ENCODE data around the gene OVCA2. TPM values are rescaled to one million over a fixed set of nuclear protein-coding genes. Genes with fewer than 3 reads are reported as not detected.

The OVCA2 gene
- total and polyA plus RNA-seq, 3 experiments from 2014 or later: 54.2 to 60.0 (median 56.2) TPM

DNA sequence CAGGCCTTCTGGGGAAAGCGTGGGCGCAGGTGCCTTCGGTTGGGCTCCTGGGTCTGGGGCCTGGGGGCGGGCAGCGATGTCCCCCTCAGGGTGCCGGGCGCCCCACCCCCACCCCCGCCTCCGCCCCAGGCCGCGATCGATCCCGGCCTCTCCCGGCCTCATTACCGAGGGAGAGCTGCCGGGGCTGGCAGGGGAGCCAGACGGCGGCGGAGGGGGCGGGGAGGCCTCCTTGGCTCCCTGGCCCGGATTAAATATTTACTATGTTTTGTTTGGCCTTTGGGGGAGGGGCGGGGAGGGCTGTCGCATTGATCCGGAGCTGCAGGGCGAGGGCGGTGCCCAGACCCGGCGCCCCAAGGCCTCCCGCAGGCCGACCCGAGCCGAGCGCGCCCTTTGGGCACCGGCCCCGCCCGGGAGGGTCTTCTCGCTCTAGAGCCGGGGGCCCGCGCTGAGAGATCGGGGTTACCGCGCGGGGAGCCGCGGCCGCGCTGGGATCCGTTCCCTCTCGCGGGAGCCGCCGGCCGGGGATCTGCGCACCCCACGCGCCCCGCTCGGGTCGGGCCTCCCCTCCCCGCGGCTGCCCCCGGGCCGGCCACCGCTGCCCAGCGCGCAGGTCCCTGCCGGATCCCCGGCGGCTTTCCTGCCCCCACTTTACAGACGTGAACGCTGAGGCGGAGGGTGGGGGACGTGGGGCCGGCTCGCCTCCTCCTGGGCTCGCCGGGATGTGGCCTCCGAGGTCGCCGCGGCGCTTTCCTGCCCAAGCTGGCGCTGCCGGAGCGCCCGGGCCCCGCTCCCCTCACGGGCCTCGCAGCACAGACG lies 43.7 kb upstream of the OVCA2 start:
- no peak overlapping the region for H3K27ac Mint-ChIP-seq
- peak in 1 of 5 donors; percentile 5 for DNase-seq
- Histone ChIP-seq H3K4me1 (ENCODE audit: insufficient read depth, low read length) (no peaks in the 10 kb centered on the region), H3K27ac (ENCODE audit: low read depth, low read length) (no peak overlapping the region), H3K4me3 (ENCODE audit: low read length) (no peak overlapping the region), H3K36me3 (ENCODE audit: insufficient read depth, low read length) (no peaks in the 10 kb centered on the region), H3K9me3 (ENCODE audit: low read length) (no peaks in the 10 kb centered on the region), H3K27me3 (ENCODE audit: insufficient read depth, low read length, poor library complexity, severe bottlenecking) (peaks cover 4% of the 10 kb centered on the region)
- H3K27me3 Mint-ChIP-seq: peaks cover 17 to 36% of the 10 kb centered on the region in 2 donors
- CTCF ChIA-PET: no interaction called here
- no peak overlapping the region for H3K4me3 Mint-ChIP-seq
- POLR2A ChIA-PET: no interaction called here
- no peaks in the 10 kb centered on the region for H3K9me3 Mint-ChIP-seq
- peaks cover 2 to 9% (median 3%) of the 10 kb centered on the region in 3 donors for H3K4me1 Mint-ChIP-seq
- H3K36me3 Mint-ChIP-seq: no peaks in the 10 kb centered on the region

DNA sequence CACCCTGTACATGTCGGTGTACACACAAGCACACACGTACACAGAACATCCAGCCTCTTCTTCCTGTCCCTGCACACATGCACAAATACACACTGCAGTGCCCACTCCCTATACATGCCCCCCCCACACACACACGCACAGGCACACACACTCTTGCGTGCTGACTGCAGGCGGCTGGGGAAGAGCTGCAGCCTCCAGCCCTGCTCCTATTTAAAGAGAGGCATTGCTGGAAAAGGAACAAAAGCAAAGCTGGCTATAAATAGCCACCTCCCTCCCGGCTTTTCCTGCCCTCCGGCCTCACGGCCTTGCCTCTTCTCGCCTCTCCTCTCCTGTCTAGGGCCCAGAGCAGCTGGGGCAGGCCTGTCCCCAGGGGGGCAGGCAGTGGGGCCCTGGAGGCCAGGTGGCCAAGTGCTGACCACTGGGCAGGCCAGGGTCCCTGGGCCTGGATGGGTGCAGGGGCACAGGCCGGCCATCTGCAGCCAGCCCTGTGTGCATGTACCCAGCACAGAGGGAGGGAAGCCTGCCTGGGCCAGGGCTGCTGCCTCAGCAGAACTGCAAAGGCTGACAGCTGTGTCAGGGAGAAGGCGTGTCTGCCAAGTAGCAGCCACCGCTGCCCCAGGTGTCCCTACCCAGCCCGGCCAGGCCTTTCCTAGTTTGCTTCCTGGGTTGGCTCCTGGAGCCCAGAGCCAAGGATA lies 42.1 kb upstream of the OVCA2 start:
- peak overlapping the region in 3 of 7 donors; percentile 26 to 53 (median 51) for H3K4me3 Mint-ChIP-seq
- no peaks in the 10 kb centered on the region for H3K4me1 ChIP-seq (ENCODE audit: insufficient read depth, low read length)
- H3K36me3 ChIP-seq (ENCODE audit: insufficient read depth, low read length): no peaks in the 10 kb centered on the region
- ChIA-PET POLR2A (no interaction called here), CTCF (no interaction called here)
- no peaks in the 10 kb centered on the region for H3K9me3 Mint-ChIP-seq
- peaks cover 2 to 9% (median 3%) of the 10 kb centered on the region in 3 donors for H3K4me1 Mint-ChIP-seq
- peak overlapping the region in 1 of 8 donors; percentile 65 for H3K27ac Mint-ChIP-seq
- H3K27me3 ChIP-seq (ENCODE audit: insufficient read depth, low read length, poor library complexity, severe bottlenecking): peaks cover 4% of the 10 kb centered on the region
- H3K9me3 ChIP-seq (ENCODE audit: low read length): no peaks in the 10 kb centered on the region
- DNase-seq: no peak
- H3K4me3 ChIP-seq (ENCODE audit: low read length): no peak overlapping the region
- peaks cover 13 to 32% of the 10 kb centered on the region in 2 donors for H3K27me3 Mint-ChIP-seq
- no peak overlapping the region for H3K27ac ChIP-seq (ENCODE audit: low read depth, low read length)
- no peaks in the 10 kb centered on the region for H3K36me3 Mint-ChIP-seq

DNA sequence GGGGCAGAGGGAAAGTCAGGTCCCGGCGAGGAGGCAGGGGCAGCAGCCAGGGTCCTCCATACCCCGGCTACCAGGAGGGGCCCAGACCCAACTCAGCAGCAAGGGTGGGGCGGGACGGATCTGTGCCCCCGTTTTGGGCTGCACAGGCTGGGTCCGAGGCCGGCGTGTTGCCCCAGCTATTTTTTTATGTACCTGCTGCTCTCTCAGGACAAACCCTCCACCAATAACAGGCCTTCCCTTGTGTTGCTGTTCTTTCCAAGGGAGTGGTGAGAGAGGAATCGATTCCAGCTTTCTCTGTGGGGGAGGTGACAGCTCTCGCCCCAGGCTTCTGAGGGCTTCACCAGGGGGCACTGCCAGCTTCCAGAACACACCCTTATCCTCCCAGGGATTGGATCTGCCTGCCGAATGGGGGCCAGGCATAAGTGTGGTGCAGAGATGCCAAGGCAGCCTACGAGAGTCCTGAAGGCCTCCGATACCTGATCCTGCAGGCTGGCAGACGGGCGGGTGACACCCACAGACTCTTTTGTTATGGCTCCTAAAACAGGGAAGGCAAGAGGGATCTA lies 39.0 kb upstream of the OVCA2 start:
- Mint-ChIP-seq H3K27me3 (peaks cover 8 to 15% of the 10 kb centered on the region in 2 donors), H3K36me3 (no peaks in the 10 kb centered on the region), H3K27ac (no peak overlapping the region), H3K9me3 (no peaks in the 10 kb centered on the region), H3K4me3 (no peak overlapping the region), H3K4me1 (peaks cover 2 to 4% (median 3%) of the 10 kb centered on the region in 3 donors)
- H3K4me1 ChIP-seq (ENCODE audit: insufficient read depth, low read length): no peaks in the 10 kb centered on the region
- POLR2A ChIA-PET: no interaction called here
- no peak for DNase-seq
- H3K27ac ChIP-seq (ENCODE audit: low read depth, low read length): no peak overlapping the region
- H3K36me3 ChIP-seq (ENCODE audit: insufficient read depth, low read length): no peaks in the 10 kb centered on the region
- CTCF ChIA-PET: no interaction called here
- H3K4me3 ChIP-seq (ENCODE audit: low read length): no peak overlapping the region
- H3K9me3 ChIP-seq (ENCODE audit: low read length): no peaks in the 10 kb centered on the region
- H3K27me3 ChIP-seq (ENCODE audit: insufficient read depth, low read length, poor library complexity, severe bottlenecking): no peaks in the 10 kb centered on the region

DNA sequence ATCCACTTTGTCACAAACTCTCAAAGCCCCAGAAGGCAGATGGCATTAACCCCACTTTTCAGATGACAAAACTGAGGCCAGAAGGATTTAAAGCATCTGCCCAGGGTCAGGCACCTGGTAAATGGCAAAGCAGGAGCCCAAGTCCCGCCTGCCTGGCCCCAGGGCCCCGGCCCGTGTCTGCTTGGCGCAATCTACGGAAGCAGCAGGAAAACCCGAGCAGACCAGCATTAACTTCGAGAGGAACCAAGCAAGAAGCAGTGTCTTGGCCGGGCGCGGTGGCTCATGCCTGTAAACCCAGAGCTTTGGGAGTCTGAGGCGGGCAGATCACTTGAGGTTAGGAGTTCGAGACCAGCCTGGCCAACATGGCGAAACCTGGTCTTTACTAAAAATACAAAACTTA lies 38.3 kb upstream of the OVCA2 start:
- H3K36me3 Mint-ChIP-seq: no peaks in the 10 kb centered on the region
- CTCF ChIA-PET: no interaction called here
- no peak for DNase-seq
- H3K4me3 Mint-ChIP-seq: no peak overlapping the region
- H3K27me3 Mint-ChIP-seq: peaks cover 11 to 15% of the 10 kb centered on the region in 2 donors
- H3K4me1 ChIP-seq (ENCODE audit: insufficient read depth, low read length): no peaks in the 10 kb centered on the region
- no peaks in the 10 kb centered on the region for H3K9me3 Mint-ChIP-seq
- no peak overlapping the region for H3K27ac ChIP-seq (ENCODE audit: low read depth, low read length)
- POLR2A ChIA-PET: no interaction called here
- peak overlapping the region in 1 of 8 donors; percentile 54 for H3K27ac Mint-ChIP-seq
- H3K36me3 ChIP-seq (ENCODE audit: insufficient read depth, low read length): no peaks in the 10 kb centered on the region
- no peaks in the 10 kb centered on the region for H3K9me3 ChIP-seq (ENCODE audit: low read length)
- H3K4me1 Mint-ChIP-seq: peaks cover 2 to 4% (median 3%) of the 10 kb centered on the region in 3 donors
- H3K27me3 ChIP-seq (ENCODE audit: insufficient read depth, low read length, poor library complexity, severe bottlenecking): no peaks in the 10 kb centered on the region
- H3K4me3 ChIP-seq (ENCODE audit: low read length): no peak overlapping the region

- H3K4me3 Mint-ChIP-seq: no peak overlapping the region
Measured at GRCh38 chr17:2004435-2004952, 37.3 kb upstream of the OVCA2 start.

DNA sequence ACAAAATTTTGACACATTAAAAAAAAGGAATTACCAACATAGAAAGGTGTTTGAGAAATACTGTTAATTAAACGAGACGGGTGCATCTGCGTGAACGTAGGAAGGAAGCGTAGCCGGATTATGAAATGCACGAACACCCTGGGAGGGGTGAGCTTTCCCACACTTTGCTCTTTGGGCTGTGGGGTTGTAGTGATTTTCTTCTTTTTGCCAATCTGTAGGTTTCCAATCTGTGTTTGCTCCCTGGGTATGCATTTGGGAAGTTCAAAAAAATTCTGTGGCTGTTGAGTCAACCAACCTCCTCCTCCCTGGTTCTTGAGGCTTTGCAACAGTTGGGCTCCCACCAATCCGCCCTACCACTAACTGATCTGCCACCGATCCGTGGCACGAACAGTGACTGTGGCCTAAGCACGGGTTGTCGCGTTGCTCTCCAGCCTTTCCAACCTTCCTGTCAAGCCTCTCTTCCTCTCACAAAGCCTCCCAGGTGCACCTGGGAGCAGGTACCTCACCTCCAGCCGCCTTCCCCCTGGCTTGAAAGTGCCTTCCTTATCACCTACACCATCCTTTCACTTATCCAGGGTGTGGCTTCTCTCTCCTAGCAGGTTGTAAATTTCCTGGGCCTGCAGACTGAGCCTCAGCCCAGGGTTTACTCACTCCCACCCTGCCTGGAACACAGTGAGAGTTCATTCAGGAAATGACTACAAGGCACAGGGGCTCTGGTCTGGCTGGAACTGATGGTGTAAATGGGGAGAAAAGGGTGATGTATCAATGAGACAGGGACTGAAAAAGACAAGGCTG lies 33.3 kb upstream of the OVCA2 start:
- Mint-ChIP-seq H3K27me3 (peaks cover 2 to 14% of the 10 kb centered on the region in 2 donors), H3K9me3 (no peaks in the 10 kb centered on the region), H3K27ac (no peak overlapping the region), H3K4me1 (no peaks in the 10 kb centered on the region), H3K4me3 (no peak overlapping the region), H3K36me3 (no peaks in the 10 kb centered on the region)
- CTCF ChIA-PET: no interaction called here
- H3K27ac ChIP-seq (ENCODE audit: low read depth, low read length): no peak overlapping the region
- DNase-seq: no peak
- H3K36me3 ChIP-seq (ENCODE audit: insufficient read depth, low read length): no peaks in the 10 kb centered on the region
- no peaks in the 10 kb centered on the region for H3K4me1 ChIP-seq (ENCODE audit: insufficient read depth, low read length)
- POLR2A ChIA-PET: no interaction called here
- no peak overlapping the region for H3K4me3 ChIP-seq (ENCODE audit: low read length)
- no peaks in the 10 kb centered on the region for H3K27me3 ChIP-seq (ENCODE audit: insufficient read depth, low read length, poor library complexity, severe bottlenecking)
- no peaks in the 10 kb centered on the region for H3K9me3 ChIP-seq (ENCODE audit: low read length)

More at GRCh38 chr17:2004435-2004952, 37.3 kb upstream of the OVCA2 start:
- no peaks in the 10 kb centered on the region for H3K9me3 Mint-ChIP-seq
- peaks cover under 1 to 1% (median under 1%) of the 10 kb centered on the region in 3 donors for H3K4me1 Mint-ChIP-seq
- Histone ChIP-seq H3K9me3 (ENCODE audit: low read length) (no peaks in the 10 kb centered on the region), H3K36me3 (ENCODE audit: insufficient read depth, low read length) (no peaks in the 10 kb centered on the region), H3K4me3 (ENCODE audit: low read length) (no peak overlapping the region), H3K27me3 (ENCODE audit: insufficient read depth, low read length, poor library complexity, severe bottlenecking) (no peaks in the 10 kb centered on the region), H3K27ac (ENCODE audit: low read depth, low read length) (no peak overlapping the region), H3K4me1 (ENCODE audit: insufficient read depth, low read length) (no peaks in the 10 kb centered on the region)
- DNase-seq: no peak
- H3K36me3 Mint-ChIP-seq: no peaks in the 10 kb centered on the region
- ChIA-PET CTCF (no interaction called here), POLR2A (no interaction called here)
- H3K27me3 Mint-ChIP-seq: peaks cover 3 to 8% of the 10 kb centered on the region in 2 donors
- peak overlapping the region in 1 of 8 donors; percentile 29 for H3K27ac Mint-ChIP-seq

- no peak overlapping the region for H3K27ac ChIP-seq (ENCODE audit: low read depth, low read length)
- ChIA-PET CTCF (no interaction called here), POLR2A (interaction anchor here (0.6 kb wide), 1 partner anchor 147 kb away, joined by 3 read pairs; no protein-coding TSS in a partner anchor)
- Mint-ChIP-seq H3K4me3 (no peak overlapping the region), H3K9me3 (peaks cover 0 to 2% (median 0%) of the 10 kb centered on the region in 5 donors), H3K27me3 (peaks cover 2 to 18% of the 10 kb centered on the region in 2 donors), H3K36me3 (no peaks in the 10 kb centered on the region), H3K4me1 (no peaks in the 10 kb centered on the region), H3K27ac (no peak overlapping the region)
- H3K4me3 ChIP-seq (ENCODE audit: low read length): no peak overlapping the region
- H3K9me3 ChIP-seq (ENCODE audit: low read length): no peaks in the 10 kb centered on the region
- no peak for DNase-seq
- H3K4me1 ChIP-seq (ENCODE audit: insufficient read depth, low read length): no peaks in the 10 kb centered on the region
- no peaks in the 10 kb centered on the region for H3K27me3 ChIP-seq (ENCODE audit: insufficient read depth, low read length, poor library complexity, severe bottlenecking)
- H3K36me3 ChIP-seq (ENCODE audit: insufficient read depth, low read length): no peaks in the 10 kb centered on the region
Measured at GRCh38 chr17:2009737-2010136, 32.1 kb upstream of the OVCA2 start.
